GM06990 (cell line): ENCODE data around the gene ACAD9.
A peak's percentile ranks its signal among the peaks of the same experiment; 100 is the strongest.
"Not testable (repeated sequence)": the region's sequence is repeated elsewhere in the genome, so short reads cannot be mapped to it uniquely, and the experiment has no call there.

Experiments
- DNase-seq: peaks from one replicate; pipeline ENCODE4 v3.0.0-alpha.2; 2011; ENCODE audit not compliant: insufficient read length; ENCODE audit errors: extremely low read depth
- H3K27me3 ChIP-seq: replicated peaks from 2 replicates; pipeline ENCODE4 v1.6.0; 2011; ENCODE audit warnings: low read length; ENCODE audit not compliant: control insufficient read depth, insufficient read depth
- H3K36me3 ChIP-seq: 2 replicates; pipeline ENCODE4 v1.5.1; 2011; ENCODE audit warnings: low read length; ENCODE audit not compliant: control insufficient read depth, insufficient read depth
- H3K4me3 ChIP-seq: replicated peaks from 2 replicates; pipeline ENCODE4 v1.5.1; 2011; ENCODE audit warnings: low read depth, mild to moderate bottlenecking, control low read depth, low read length
- TF ChIP-seq, protein P1 (sequence below): IDR thresholded peaks from 2 replicates; pipeline ENCODE4 v1.5.1; 2011; ENCODE audit warnings: low read length, control low read depth, mild to moderate bottlenecking, inconsistent platforms; ENCODE audit not compliant: insufficient read depth, poor library complexity, severe bottlenecking

ACAD9 gene

DNA sequence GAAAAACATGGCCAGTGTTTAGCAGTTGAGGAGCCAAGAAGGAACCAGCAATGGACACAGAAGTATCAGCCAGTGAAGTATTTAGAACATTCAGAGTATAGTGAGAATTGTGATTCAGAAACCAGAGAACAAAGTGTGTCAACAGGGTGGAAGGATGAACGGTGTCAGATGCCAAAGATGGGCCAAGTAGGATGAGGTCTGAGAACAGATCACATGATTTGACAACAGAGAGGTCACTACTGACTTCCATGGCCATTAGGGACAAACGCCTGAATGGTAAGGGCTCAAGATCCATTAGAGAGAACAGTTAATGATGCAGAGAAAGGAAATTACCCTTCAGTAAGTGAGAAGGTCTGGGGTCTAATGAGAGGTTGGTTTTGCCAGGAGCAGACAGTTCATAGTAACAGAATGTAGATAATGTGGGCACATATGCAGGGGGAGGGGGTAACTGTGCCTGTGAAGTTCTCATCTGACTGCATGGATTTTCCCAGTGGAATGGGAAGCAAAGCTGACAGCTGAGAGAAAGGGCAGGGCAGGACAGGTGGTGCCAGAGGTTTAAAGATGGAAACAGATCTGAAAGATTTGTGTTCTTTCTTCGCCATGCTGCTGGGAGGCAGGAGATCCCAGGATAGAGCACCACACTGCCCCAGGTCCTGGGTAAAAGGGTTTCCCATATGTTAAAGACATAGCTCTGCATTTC, 4.8 kb upstream of the ACAD9 start:
- Histone ChIP-seq H3K4me3 (no peak overlapping the region), H3K27me3 (no peaks in the 10 kb centered on the region), H3K36me3 (no peaks in the 10 kb centered on the region)
- DNase-seq: no peak
- TF ChIP-seq, protein P1, sequence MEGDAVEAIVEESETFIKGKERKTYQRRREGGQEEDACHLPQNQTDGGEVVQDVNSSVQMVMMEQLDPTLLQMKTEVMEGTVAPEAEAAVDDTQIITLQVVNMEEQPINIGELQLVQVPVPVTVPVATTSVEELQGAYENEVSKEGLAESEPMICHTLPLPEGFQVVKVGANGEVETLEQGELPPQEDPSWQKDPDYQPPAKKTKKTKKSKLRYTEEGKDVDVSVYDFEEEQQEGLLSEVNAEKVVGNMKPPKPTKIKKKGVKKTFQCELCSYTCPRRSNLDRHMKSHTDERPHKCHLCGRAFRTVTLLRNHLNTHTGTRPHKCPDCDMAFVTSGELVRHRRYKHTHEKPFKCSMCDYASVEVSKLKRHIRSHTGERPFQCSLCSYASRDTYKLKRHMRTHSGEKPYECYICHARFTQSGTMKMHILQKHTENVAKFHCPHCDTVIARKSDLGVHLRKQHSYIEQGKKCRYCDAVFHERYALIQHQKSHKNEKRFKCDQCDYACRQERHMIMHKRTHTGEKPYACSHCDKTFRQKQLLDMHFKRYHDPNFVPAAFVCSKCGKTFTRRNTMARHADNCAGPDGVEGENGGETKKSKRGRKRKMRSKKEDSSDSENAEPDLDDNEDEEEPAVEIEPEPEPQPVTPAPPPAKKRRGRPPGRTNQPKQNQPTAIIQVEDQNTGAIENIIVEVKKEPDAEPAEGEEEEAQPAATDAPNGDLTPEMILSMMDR: no peak

DNA sequence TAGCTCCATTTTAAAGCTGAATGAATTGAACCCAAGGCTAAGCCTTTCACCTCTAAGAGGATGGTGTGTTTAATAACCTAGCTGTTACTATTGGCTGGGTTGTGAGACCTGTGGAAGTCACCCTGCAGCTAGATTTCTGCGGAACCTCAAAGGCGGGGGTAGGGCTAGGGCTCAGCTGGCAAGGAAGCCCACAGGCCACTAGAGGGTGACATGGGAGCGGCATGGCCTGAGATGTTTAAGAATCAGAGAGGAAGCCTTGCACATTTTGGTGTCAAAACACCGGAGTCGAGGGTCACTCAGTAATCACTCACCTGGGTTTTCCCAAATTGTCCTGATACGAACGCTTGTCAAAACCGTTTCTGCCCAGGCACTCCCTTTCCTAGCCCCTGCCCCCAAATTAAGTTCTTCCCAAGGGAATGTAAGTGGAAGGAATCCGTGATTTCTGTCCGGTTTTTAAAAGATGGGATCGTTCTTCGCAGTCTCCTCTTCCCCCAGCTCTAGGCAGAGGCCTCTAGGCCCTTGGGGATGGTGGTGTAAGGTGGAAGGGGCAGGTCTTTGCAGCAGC, 3.8 kb upstream of the ACAD9 start:
- Histone ChIP-seq H3K4me3 (no peak overlapping the region), H3K27me3 (no peaks in the 10 kb centered on the region), H3K36me3 (no peaks in the 10 kb centered on the region)
- TF ChIP-seq, protein P1: peak; percentile 75
- no peak for DNase-seq

DNA sequence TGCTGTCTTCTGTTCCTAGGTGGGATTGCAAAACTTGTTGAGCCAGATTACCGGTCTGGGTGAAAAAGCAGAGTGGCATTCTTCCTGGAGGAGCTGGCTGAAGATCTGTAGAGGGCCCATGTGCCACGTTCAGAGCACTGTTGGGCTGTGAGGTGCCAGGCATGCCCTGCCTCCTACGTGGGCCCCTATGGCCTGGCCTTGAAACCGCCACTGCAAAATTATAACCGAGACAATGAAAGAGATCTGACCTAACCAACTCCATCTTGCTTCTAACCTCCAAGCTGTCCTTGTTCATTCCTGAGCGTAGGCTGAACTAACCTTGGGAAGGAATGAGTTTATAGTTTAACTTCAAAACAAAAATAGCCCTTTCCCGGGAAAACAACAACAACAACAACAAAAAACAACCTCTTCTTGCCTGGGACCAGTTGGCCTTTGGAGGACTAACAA, 1.4 kb upstream of the ACAD9 start:
- TF ChIP-seq, protein P1: no peak
- no peak for DNase-seq
- H3K36me3 ChIP-seq: no peaks in the 10 kb centered on the region
- peak overlapping the region; percentile 91 for H3K4me3 ChIP-seq
- no peaks in the 10 kb centered on the region for H3K27me3 ChIP-seq

DNA sequence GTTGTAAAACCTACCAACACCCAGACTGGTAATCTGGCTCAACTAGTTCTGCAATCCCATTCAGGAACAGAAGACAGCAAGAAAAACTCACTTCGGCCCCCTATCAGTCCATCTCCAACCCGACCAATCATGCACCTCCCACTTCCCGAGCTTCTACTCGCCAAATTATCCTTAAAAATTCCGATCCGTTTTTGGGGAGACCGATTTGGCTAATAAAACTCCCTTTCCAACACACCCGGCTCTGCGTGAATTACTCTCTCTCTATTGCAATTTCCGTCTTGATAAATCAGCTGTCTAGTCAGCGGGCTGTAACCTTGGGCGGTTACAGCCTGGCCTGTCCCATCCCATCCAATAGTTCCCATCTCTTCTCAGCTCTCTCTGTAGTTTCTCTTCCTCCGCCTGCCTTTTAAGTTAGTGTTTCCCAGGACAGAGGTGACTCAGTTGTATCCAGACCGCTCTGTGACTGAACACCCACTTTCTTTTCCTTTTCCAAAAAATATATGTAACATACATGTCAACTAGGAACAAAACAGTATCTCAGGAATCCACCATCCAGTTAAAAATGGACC, 780 bp upstream of the ACAD9 start:
- TF ChIP-seq, protein P1: no peak
- Histone ChIP-seq H3K4me3 (peak overlapping the region; percentile 91), H3K27me3 (no peaks in the 10 kb centered on the region), H3K36me3 (no peaks in the 10 kb centered on the region)
- no peak for DNase-seq

DNA sequence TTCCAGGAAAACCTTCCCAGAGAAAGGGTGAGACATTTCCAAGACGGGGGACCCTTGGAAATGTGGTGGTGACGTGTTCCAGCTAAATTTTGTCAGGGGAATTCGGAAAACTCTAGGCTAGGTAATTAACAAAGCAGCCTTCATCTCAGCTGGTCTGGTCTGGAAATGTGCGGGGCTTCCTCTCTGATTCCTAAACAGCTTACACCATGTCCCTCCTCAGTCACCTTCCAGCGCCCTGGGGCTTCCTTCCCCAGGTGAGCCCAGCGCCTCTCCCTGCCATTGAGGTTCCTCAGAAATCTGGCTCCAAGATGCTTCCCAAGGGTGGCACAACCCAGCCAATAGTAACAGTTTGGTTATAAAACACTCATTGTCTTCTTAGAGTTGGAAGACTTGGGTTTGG, 571 bp downstream of the ACAD9 start:
- Histone ChIP-seq H3K27me3 (no peaks in the 10 kb centered on the region), H3K36me3 (no peaks in the 10 kb centered on the region; the same call in 1 of the 2 replicates), H3K4me3 (peak overlapping the region; percentile 97)
- TF ChIP-seq, protein P1: no peak
- no peak for DNase-seq

DNA sequence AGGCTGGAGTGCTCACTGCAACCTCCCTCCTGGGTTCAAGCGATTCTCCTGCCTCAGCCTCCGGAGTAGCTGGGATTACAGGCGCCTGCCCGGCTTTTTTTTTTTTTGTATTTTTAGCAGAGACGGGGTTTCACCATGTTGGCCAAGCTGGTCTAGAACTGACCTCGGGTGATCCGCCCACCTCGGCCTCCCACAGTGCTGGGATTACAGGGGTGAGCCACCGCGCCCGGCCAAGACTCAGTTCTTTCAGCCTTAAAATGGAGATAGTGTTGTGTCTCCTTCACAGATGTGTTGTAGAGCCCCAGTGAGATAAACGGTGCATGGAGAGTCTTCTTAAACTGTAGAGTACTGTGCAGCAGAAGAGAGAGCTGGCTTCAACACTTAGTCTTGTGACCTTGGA, 1.0 kb downstream of the ACAD9 start:
- DNase-seq, H3K36me3 ChIP-seq, H3K27me3 ChIP-seq: not testable (repeated sequence)
- peak overlapping the region; percentile 97 for H3K4me3 ChIP-seq
